GM21390 (cell line): Measurements from ENCODE around the gene HHATL.

Experiments used
- ATAC-seq: cut with Tn5 transposase; IDR thresholded peaks from one replicate; pipeline ENCODE4 v1.9.1; 2021; ENCODE audit not compliant: unreplicated experiment

Gene HHATL

DNA sequence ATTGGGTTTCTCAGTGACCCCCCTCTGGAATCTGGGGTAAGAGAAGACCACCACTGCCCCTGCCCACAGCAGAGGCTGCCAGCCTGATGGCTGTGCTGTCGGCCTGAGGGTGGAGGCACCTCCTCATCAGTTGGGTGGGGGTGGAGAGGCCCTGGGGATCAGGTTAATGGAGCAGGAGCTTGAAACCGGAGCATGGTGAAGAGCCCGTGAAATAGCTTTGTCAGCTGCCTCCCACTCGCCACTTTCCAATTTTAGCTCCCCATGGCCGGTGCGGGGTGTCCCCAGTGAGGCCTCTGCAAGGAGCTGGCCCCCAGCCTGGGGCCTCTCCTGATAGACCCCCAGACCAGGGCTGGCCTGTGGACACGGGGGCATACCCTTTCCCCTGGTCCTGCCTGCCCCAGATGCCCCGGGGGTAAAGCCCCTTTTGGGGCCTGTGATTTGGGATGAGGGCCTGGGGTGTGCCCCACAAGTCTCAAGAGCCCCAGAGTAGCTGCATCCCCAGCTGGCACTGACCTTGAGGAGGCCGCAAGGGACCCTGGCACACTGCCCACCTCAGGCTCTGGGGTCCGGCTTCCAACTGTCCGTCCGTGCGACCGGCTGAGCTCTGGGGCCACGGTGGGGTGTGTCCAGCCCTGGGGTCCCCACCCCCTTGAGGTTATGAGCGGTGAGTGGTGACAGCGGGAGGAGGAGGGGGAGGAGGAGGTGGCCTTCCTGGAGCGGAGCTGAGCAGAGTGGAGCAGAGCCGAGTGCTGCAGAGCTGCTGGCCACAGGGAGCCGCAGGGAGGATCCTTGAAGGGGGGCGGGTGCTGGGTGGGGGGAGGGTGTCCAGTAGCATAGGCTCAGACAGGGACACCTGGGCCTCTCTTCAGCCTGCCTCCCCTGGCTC, at the start of gene HHATL:
HHATL (minus strand) TSS at position 733 of the 886 bp plus-strand sequence. CDS start 1,972 bp downstream, outside the sequence.
- no peak for ATAC-seq

GRCh38 chr3:42751609-42752008, 49.0 kb upstream of the HHATL start:
- ATAC-seq = no peak

DNA sequence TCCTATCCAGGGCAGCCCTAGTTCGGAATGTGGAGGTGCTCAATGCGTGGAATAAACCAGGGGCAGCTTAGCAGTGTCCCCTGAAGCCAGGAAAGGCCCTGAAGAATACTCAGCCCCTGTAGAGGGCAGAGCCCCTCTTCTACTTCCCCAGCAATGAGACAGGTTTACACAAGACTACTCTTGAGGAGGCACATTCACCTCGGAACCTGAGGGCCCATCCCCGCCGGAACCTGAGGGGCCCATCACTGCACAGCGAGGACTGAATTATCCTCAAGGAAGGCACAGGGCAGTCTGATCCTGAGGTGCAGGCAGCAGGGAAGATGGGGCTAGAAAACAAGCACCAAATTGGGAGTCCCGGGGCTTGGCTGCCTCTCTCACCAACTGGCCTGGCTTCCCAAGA, 48.2 kb upstream of the HHATL start:
- no peak for ATAC-seq

DNA sequence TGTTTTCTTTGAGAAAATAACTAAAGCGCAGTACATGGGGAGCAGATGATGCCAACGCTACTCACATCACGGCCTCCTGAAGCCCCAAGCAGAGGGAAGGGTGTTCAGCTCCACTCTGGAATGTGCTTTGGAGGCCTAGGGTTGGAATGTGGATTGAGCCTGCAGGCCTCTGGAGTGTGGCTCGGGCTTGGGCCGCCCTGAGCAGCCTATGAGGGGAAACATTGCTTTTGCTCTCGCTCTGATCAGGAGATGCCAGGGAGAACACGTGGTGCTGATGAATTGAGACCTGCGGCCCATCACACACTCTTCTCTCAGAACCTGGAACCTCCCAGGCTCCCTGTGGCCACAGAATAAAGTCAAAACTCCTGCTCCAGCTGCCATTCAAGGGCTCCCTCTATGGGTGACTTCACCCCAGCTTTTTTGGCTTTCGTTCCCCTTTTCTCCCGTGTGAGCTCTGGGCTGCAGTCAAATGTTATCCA, 47.2 kb upstream of the HHATL start:
- no peak for ATAC-seq

- no peak for ATAC-seq
These were observed 46.6 kb upstream of the HHATL start for GRCh38 chr3:42749025-42749752.

DNA sequence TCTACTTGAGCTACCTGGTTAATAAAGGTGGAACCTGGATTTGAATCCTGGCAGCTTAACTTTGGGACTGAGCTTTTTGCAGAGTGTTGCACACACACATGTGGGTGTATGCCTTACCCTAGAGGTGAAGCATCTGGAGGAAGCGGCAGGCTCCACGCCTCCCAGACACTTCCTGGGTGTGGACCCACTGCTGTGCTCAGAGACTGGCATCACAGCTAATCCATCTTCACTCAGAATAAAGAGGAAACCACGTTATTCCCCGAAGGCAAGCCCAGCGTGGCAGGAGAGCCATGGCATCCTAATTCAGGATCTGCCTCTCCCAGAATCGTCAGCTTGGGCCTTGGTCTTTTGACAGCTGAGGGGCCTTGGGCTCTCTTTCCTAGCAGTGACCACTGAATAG, 45.0 kb upstream of the HHATL start:
- ATAC-seq = no peak

GRCh38 chr3:42746455-42747450, 44.2 kb upstream of the HHATL start:
- no peak for ATAC-seq

- no peak for ATAC-seq
These were observed 43.3 kb upstream of the HHATL start for GRCh38 chr3:42745776-42746454.

- ATAC-seq = no peak
These were observed 42.7 kb upstream of the HHATL start for GRCh38 chr3:42745291-42745745.

DNA sequence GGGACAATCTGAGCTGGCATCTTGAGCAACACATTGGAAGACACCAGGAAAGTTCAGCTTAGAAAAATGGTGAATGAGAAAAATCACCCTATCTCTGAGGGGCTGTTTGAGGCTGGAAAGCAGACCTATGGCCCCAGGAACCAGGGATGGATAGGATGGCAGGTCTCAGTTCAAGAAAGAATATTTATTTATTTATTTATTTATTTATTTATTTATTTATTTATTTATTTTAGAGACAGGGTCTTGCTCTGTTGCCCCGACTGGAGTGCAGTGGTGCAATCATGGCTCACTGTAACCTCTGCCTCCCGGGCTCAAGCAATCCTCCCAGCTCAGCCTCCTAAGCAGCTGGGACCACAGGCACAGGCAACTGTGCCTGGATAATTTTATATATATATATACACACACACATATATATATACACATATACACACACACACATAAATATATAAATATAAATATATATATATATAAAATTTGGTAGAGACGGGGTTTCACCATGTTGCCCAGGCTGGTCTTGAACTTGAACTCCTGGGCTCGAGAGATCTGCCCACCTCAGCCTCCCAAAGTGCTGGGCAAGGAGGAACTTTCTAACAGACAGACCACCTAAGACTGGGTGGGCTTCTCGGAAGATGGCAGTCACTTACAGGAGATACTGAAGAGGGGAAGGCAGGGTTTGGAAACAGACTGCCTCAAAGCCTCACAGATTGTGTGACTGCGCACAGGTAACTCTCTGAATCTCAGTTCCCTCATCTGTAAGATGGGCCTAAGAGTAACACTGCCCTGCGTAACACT, 40.8 kb upstream of the HHATL start:
- ATAC-seq = no peak

- no peak for ATAC-seq
These were observed 40.1 kb upstream of the HHATL start for GRCh38 chr3:42742688-42743087.

- ATAC-seq = no peak
These were observed 39.7 kb upstream of the HHATL start for GRCh38 chr3:42742259-42742658.

- ATAC-seq = no peak
These were observed 39.2 kb upstream of the HHATL start for GRCh38 chr3:42741796-42742195.

GRCh38 chr3:42739401-42740158, 37.0 kb upstream of the HHATL start:
- no peak for ATAC-seq

GRCh38 chr3:42736531-42736930, 33.9 kb upstream of the HHATL start:
- no peak for ATAC-seq

DNA sequence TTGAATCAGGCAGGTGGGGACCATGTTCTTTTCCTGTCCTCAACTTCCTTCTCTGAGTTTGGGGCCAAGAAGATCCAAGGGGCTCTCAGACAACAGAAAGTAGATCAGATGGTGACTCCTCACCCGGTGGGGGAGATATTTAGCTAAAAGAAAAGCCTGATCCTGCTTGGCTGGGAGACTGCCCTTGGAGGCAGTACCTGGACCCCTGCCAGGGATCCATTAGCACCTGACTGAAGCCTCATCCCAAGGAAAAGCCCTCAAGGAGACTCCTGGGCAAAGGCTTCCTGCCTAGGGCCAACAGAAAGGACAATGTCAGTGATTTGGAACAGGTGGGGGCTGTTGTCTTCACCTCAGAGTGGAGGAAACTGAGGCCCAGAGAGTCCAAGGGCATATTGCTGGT, 33.5 kb upstream of the HHATL start:
- ATAC-seq = no peak

- ATAC-seq = no peak
These were observed 33.0 kb upstream of the HHATL start for GRCh38 chr3:42735615-42736014.

- no peak for ATAC-seq
These were observed 32.4 kb upstream of the HHATL start for GRCh38 chr3:42735019-42735418.
